ENCODE results near the gene KIAA2012.

Gene KIAA2012

GRCh38 chr2:202064171-202064880, 8.7 kb upstream of the KIAA2012 start:
- no peak overlapping the region for H3K4me3 ChIP-seq (ENCODE audit: low read depth, low read length)
- no peak for TF ChIP-seq CTCF (IDR thresholded peaks at IDR 0.05; ENCODE audit: insufficient read depth, low read depth, low read length, missing control alignments)
- DNase-seq (ENCODE audit: low read depth), result no peak

- no peak for TF ChIP-seq CTCF (IDR thresholded peaks at IDR 0.05; ENCODE audit: insufficient read depth, low read depth, low read length, missing control alignments)
- no peak overlapping the region for H3K4me3 ChIP-seq (ENCODE audit: low read depth, low read length)
- DNase-seq (ENCODE audit: low read depth), result no peak
Observed at GRCh38 chr2:202064881-202065230, 8.2 kb upstream of the KIAA2012 start.

- TF ChIP-seq CTCF (IDR thresholded peaks at IDR 0.05; ENCODE audit: insufficient read depth, low read depth, low read length, missing control alignments), result no peak
- no peak overlapping the region for H3K4me3 ChIP-seq (ENCODE audit: low read depth, low read length)
Observed at GRCh38 chr2:202065876-202066275, 7.2 kb upstream of the KIAA2012 start.

GRCh38 chr2:202066875-202067274, 6.2 kb upstream of the KIAA2012 start:
- DNase-seq (ENCODE audit: low read depth), result no peak
- H3K4me3 ChIP-seq (ENCODE audit: low read depth, low read length), result no peak overlapping the region
- TF ChIP-seq CTCF (IDR thresholded peaks at IDR 0.05; ENCODE audit: insufficient read depth, low read depth, low read length, missing control alignments), result no peak

More at GRCh38 chr2:202065876-202066275, 7.2 kb upstream of the KIAA2012 start:
- no peak for DNase-seq (ENCODE audit: low read depth)

GRCh38 chr2:202067589-202067988, 5.5 kb upstream of the KIAA2012 start:
- no peak for TF ChIP-seq CTCF (IDR thresholded peaks at IDR 0.05; ENCODE audit: insufficient read depth, low read depth, low read length, missing control alignments)

GRCh38 chr2:202069170-202070067, 3.6 kb upstream of the KIAA2012 start:
- DNase-seq (ENCODE audit: low read depth), result no peak
- no peak for TF ChIP-seq CTCF (IDR thresholded peaks at IDR 0.05; ENCODE audit: insufficient read depth, low read depth, low read length, missing control alignments)
- no peak overlapping the region for H3K4me3 ChIP-seq (ENCODE audit: low read depth, low read length)

More at GRCh38 chr2:202067589-202067988, 5.5 kb upstream of the KIAA2012 start:
- DNase-seq (ENCODE audit: low read depth), result no peak
- no peak overlapping the region for H3K4me3 ChIP-seq (ENCODE audit: low read depth, low read length)

All from GM12865 (cell line).